ENCODE results near the gene ERCC6L. TPM values are rescaled to one million over a fixed set of nuclear protein-coding genes. Genes with fewer than 3 reads are reported as not detected.

The ERCC6L gene
- polyA plus RNA-seq, 3 donors: 0.04 to 0.24 (median 0.05) TPM

DNA sequence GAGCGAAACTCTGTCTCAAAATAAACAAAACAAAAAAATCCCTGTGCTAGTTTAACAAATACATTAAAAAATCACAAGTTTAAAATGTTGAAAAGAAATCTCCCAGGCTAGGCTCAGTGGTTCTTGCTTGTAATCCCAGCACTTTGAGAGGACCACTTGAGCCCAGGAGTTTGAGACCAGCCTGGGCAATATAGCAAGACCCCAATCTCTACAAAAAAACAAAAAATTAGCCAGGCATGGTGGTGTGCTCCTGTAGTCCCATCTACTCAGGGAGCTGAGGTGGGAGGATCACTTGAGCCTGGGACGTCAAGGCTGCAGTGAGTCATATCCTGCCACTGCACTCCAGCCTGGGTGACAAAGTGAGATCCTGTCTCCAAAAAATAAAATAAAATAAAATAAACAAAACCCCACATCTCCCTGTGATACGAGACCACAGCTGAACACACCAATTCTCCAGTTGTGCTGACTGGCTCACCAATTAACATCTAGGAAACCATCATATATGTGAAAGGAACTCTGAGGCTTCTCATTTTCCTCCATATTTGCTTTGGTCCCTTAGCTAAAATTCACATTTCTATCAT is 30.9 kb upstream of the ERCC6L start:
- H3K79me2 ChIP-seq (ENCODE audit: insufficient read depth, low read length): peaks cover 9% of the 10 kb centered on the region
- WGBS (ENCODE audit: insufficient coverage): no CpG with 5 or more reads among the region's 3 CpGs
- Mint-ChIP-seq H3K9me3 (no peaks in the 10 kb centered on the region), H3K4me3 (no peak overlapping the region), H3K27ac (peak overlapping the region in 3 of 7 donors; percentile 10 to 64 (median 50)), H3K27me3 (ENCODE audit: low read depth in 3 of 3) (no peaks in the 10 kb centered on the region), H3K4me1 (peaks cover 5% of the 10 kb centered on the region), H3K36me3 (peaks cover 51 to 83% of the 10 kb centered on the region in 2 donors)
- DNase-seq: no peak
- H3K9me3 ChIP-seq (replicated peaks in 1 of 2; ENCODE audit: control insufficient read depth in 1 of 2, insufficient read depth in 1 of 2, low read length in 2 of 2): no peaks in the 10 kb centered on the region
- H2AFZ ChIP-seq (ENCODE audit: insufficient read depth, low read depth, low read length, poor library complexity, severe bottlenecking): no peak overlapping the region
- peaks cover 36% of the 10 kb centered on the region for H4K20me1 ChIP-seq (ENCODE audit: insufficient read depth, low read length)
- TF ChIP-seq, protein P1, sequence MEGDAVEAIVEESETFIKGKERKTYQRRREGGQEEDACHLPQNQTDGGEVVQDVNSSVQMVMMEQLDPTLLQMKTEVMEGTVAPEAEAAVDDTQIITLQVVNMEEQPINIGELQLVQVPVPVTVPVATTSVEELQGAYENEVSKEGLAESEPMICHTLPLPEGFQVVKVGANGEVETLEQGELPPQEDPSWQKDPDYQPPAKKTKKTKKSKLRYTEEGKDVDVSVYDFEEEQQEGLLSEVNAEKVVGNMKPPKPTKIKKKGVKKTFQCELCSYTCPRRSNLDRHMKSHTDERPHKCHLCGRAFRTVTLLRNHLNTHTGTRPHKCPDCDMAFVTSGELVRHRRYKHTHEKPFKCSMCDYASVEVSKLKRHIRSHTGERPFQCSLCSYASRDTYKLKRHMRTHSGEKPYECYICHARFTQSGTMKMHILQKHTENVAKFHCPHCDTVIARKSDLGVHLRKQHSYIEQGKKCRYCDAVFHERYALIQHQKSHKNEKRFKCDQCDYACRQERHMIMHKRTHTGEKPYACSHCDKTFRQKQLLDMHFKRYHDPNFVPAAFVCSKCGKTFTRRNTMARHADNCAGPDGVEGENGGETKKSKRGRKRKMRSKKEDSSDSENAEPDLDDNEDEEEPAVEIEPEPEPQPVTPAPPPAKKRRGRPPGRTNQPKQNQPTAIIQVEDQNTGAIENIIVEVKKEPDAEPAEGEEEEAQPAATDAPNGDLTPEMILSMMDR (IDR thresholded peaks at IDR 0.05): no peak
- intact Hi-C loops (cut with micrococcal nuclease): no loop called here
- H3K4me2 ChIP-seq (replicated peaks; ENCODE audit: extremely low read depth, low read length, poor library complexity, severe bottlenecking): no peak overlapping the region
- no peak overlapping the region for H3K4me3 ChIP-seq (replicated peaks in 1 of 3; ENCODE audit: low read depth in 2 of 3, low read length in 3 of 3)
- no peak overlapping the region for H3K27ac ChIP-seq (ENCODE audit: low read depth in 1 of 2, low read length in 2 of 2)
- H3K36me3 ChIP-seq (replicated peaks in 1 of 2; ENCODE audit: control insufficient read depth in 1 of 2, insufficient read depth in 2 of 2, low read length in 2 of 2): peaks cover 52 to 78% of the 10 kb centered on the region in 2 donors
- H3K9ac ChIP-seq (ENCODE audit: insufficient read depth, low read length, poor library complexity, severe bottlenecking): no peak overlapping the region
- H3K4me1 ChIP-seq (ENCODE audit: control insufficient read depth in 1 of 2, insufficient read depth in 2 of 2, low read length in 2 of 2): no peaks in the 10 kb centered on the region
- no peaks in the 10 kb centered on the region for H3K27me3 ChIP-seq (ENCODE audit: control insufficient read depth in 2 of 2, insufficient read depth in 2 of 2, low read length in 2 of 2)

DNA sequence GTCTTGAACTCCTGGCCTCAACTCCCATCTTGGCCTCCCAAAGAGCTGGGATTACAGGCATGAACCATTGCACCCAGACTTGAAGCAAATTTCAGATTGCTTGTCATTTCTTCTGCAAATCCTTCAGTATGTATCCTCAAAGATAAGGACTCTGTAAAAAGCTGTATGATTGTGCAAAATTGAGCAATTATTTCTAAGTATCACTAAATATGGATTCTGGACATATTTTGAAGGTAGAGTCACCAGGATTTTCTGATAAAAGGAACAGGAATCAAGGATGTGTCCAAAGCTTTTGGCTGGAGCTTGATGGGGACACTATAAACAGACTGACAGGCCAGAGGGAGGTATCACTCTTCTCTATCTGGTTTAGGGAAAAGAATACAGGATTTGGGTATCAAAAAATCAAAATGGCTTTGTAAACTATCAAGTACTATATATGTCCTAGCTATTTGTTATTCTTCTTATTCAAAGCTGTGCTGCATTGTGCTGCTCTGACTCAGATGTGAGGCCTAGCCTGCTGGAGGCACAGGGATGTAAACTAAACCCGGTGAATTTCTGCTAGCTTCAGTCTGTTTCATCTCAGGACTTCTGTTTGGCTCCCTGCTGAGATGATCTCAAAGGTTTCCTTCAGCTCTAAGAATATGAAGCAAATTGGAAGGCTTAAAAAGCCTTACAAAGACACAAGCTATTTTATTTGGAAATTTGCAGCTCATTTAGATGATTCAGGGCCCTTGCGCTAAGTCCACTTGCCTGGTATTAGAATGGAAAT is 30.0 kb upstream of the ERCC6L start:
- no peak overlapping the region for H3K9ac ChIP-seq (ENCODE audit: insufficient read depth, low read length, poor library complexity, severe bottlenecking)
- Mint-ChIP-seq H3K27me3 (ENCODE audit: low read depth in 3 of 3) (no peaks in the 10 kb centered on the region), H3K36me3 (peaks cover 42 to 73% of the 10 kb centered on the region in 2 donors), H3K9me3 (no peaks in the 10 kb centered on the region), H3K27ac (no peak overlapping the region), H3K4me3 (no peak overlapping the region), H3K4me1 (no peaks in the 10 kb centered on the region)
- no peaks in the 10 kb centered on the region for H3K9me3 ChIP-seq (replicated peaks in 1 of 2; ENCODE audit: control insufficient read depth in 1 of 2, insufficient read depth in 1 of 2, low read length in 2 of 2)
- no peaks in the 10 kb centered on the region for H3K4me1 ChIP-seq (ENCODE audit: control insufficient read depth in 1 of 2, insufficient read depth in 2 of 2, low read length in 2 of 2)
- peaks cover 31% of the 10 kb centered on the region for H4K20me1 ChIP-seq (ENCODE audit: insufficient read depth, low read length)
- no peak overlapping the region for H2AFZ ChIP-seq (ENCODE audit: insufficient read depth, low read depth, low read length, poor library complexity, severe bottlenecking)
- no peak overlapping the region for H3K4me3 ChIP-seq (replicated peaks in 1 of 3; ENCODE audit: low read depth in 2 of 3, low read length in 3 of 3)
- H3K27me3 ChIP-seq (ENCODE audit: control insufficient read depth in 2 of 2, insufficient read depth in 2 of 2, low read length in 2 of 2): no peaks in the 10 kb centered on the region
- no CpG with 5 or more reads among the region's 2 CpGs for WGBS (ENCODE audit: insufficient coverage)
- peaks cover 5% of the 10 kb centered on the region for H3K79me2 ChIP-seq (ENCODE audit: insufficient read depth, low read length)
- no peak overlapping the region for H3K27ac ChIP-seq (ENCODE audit: low read depth in 1 of 2, low read length in 2 of 2)
- no peak overlapping the region for H3K4me2 ChIP-seq (replicated peaks; ENCODE audit: extremely low read depth, low read length, poor library complexity, severe bottlenecking)
- TF ChIP-seq, protein P1 (IDR thresholded peaks at IDR 0.05): no peak
- intact Hi-C loops (cut with micrococcal nuclease): no loop called here
- H3K36me3 ChIP-seq (replicated peaks in 1 of 2; ENCODE audit: control insufficient read depth in 1 of 2, insufficient read depth in 2 of 2, low read length in 2 of 2): peaks cover 43 to 69% of the 10 kb centered on the region in 2 donors
- no peak for DNase-seq

Data from CD14-positive monocyte (primary cell).